HEK293 (cell line): ENCODE measurements around the gene RRP12.
A peak's percentile ranks its signal among the peaks of the same experiment; 100 is the strongest.

Experiments used
- CTCF ChIA-PET: fragments of 350-600 bp; formaldehyde crosslinking; extraction: SDS; loops from one replicate; lab custom pipeline; 2021; ENCODE audit warnings: antibody characterized with exemption; lab: Yijun Ruan, JAX
- POLR2A ChIA-PET: fragments of 300-600 bp; formaldehyde crosslinking; extraction: SDS; loops from one replicate; lab custom pipeline; 2020; ENCODE audit warnings: antibody characterized with exemption, inconsistent platforms; lab: Yijun Ruan, JAX
- H3K27ac ChIP-seq: fragments of 200-500 bp; sonication (Bioruptor generic); 2 replicates; pipeline ENCODE4 v1.5.1; 2014; ENCODE audit warnings: low read depth, low read length, control low read depth, inconsistent platforms; ENCODE audit errors: extremely low read depth
- H3K36me3 ChIP-seq, 2 experiments: fragments of 200-500 bp in 1 of 2; sonication (Bioruptor generic) in 1 of 2; 1 replicate in 1 of 2; 2 replicates in 1 of 2; pipeline ENCODE4 v1.5.1; 2014 to 2017; ENCODE audit warnings: inconsistent platforms in 2 of 2, low read length in 2 of 2; ENCODE audit not compliant: control insufficient read depth in 2 of 2, insufficient read depth in 1 of 2
- H3K4me1 ChIP-seq: fragments of 200-500 bp; sonication (Bioruptor generic); 2 replicates; pipeline ENCODE4 v1.5.1; 2014; ENCODE audit warnings: mild to moderate bottlenecking, low read length, inconsistent platforms; ENCODE audit not compliant: control insufficient read depth, insufficient read depth
- H3K4me3 ChIP-seq: 2 replicates; pipeline ENCODE4 v1.5.1; 2011; ENCODE audit warnings: low read depth, mild to moderate bottlenecking, control low read depth, low read length, moderate library complexity
- H3K9me3 ChIP-seq: fragments of 200-500 bp; sonication (Bioruptor generic); 2 replicates; pipeline ENCODE4 v1.5.1; 2014; ENCODE audit warnings: low read depth, low read length, inconsistent platforms; ENCODE audit not compliant: control insufficient read depth, insufficient read depth
- FEZF1 ChIP-seq: fragments of 450-650 bp; formaldehyde crosslinking; IDR thresholded peaks from 2 replicates; pipeline ENCODE4 v1.5.1; 2016; ENCODE audit warnings: missing biosample characterization, missing genetic modification characterization
- SCRT1 ChIP-seq: fragments of 450-650 bp; formaldehyde crosslinking; IDR thresholded peaks from 2 replicates; pipeline ENCODE4 v1.5.1; 2016; ENCODE audit warnings: missing biosample characterization, missing genetic modification characterization, borderline replicate concordance
- SCRT2 ChIP-seq: fragments of 450-650 bp; formaldehyde crosslinking; IDR thresholded peaks from 2 replicates; pipeline ENCODE4 v1.5.1; 2016; ENCODE audit warnings: missing biosample characterization, missing genetic modification characterization
- ZFHX2 ChIP-seq: fragments of 450-650 bp; formaldehyde crosslinking; conservative IDR thresholded peaks from 2 replicates; pipeline ENCODE4 v1.5.1; 2016; ENCODE audit warnings: missing biosample characterization, missing genetic modification characterization
- ZFP69B ChIP-seq: fragments of 450-650 bp; formaldehyde crosslinking; IDR thresholded peaks from 2 replicates; pipeline ENCODE4 v1.5.1; 2016; ENCODE audit warnings: missing biosample characterization, missing genetic modification characterization
- ZNF184 ChIP-seq: fragments of 450-650 bp; IDR thresholded peaks from 2 replicates; pipeline ENCODE4 v1.5.1; 2018; ENCODE audit warnings: missing biosample characterization, mild to moderate bottlenecking, missing genetic modification characterization
- ZNF211 ChIP-seq: fragments of 450-650 bp; formaldehyde crosslinking; IDR thresholded peaks from 2 replicates; pipeline ENCODE4 v1.5.1; 2016; ENCODE audit warnings: low read depth, missing biosample characterization, missing genetic modification characterization
- ZNF335 ChIP-seq: fragments of 450-650 bp; formaldehyde crosslinking; conservative IDR thresholded peaks from 2 replicates; pipeline ENCODE4 v1.5.1; 2016; ENCODE audit warnings: missing biosample characterization, missing genetic modification characterization
- ZNF394 ChIP-seq: fragments of 450-650 bp; formaldehyde crosslinking; IDR thresholded peaks from 2 replicates; pipeline ENCODE4 v1.5.1; 2016; ENCODE audit warnings: missing biosample characterization, missing genetic modification characterization, mild to moderate bottlenecking, moderate library complexity, borderline replicate concordance
- ZNF48 ChIP-seq: fragments of 450-650 bp; formaldehyde crosslinking; IDR thresholded peaks from 2 replicates; pipeline ENCODE4 v1.5.1; 2016; ENCODE audit warnings: missing biosample characterization, missing genetic modification characterization
- ZNF501 ChIP-seq: fragments of 450-650 bp; formaldehyde crosslinking; IDR thresholded peaks from 2 replicates; pipeline ENCODE4 v1.5.1; 2016; ENCODE audit warnings: missing biosample characterization, missing genetic modification characterization
- ZNF514 ChIP-seq: fragments of 450-650 bp; formaldehyde crosslinking; IDR thresholded peaks from 2 replicates; pipeline ENCODE4 v1.5.1; 2016; ENCODE audit warnings: missing biosample characterization, missing genetic modification characterization
- ZNF521 ChIP-seq: fragments of 450-650 bp; formaldehyde crosslinking; IDR thresholded peaks from 2 replicates; pipeline ENCODE4 v1.5.1; 2017; ENCODE audit warnings: missing biosample characterization, mild to moderate bottlenecking, missing genetic modification characterization
- ZNF558 ChIP-seq: fragments of 450-650 bp; formaldehyde crosslinking; IDR thresholded peaks from 2 replicates; pipeline ENCODE4 v1.5.1; 2016; ENCODE audit warnings: missing biosample characterization, missing genetic modification characterization
- ZNF776 ChIP-seq: fragments of 450-650 bp; formaldehyde crosslinking; IDR thresholded peaks from 2 replicates; pipeline ENCODE4 v1.5.0; 2017; ENCODE audit warnings: missing biosample characterization, missing genetic modification characterization, borderline replicate concordance
- TF ChIP-seq, protein P1 (sequence below): fragments of 450-650 bp; formaldehyde crosslinking; IDR thresholded peaks from 2 replicates; pipeline ENCODE4 v1.5.1; 2017; ENCODE audit warnings: missing biosample characterization, missing genetic modification characterization
- TF ChIP-seq, protein P2 (sequence below): fragments of 450-650 bp; formaldehyde crosslinking; IDR thresholded peaks from 2 replicates; pipeline ENCODE4 v1.5.1; 2016; ENCODE audit warnings: missing biosample characterization, missing genetic modification characterization
- TF ChIP-seq, protein P3 (sequence below): fragments of 450-650 bp; formaldehyde crosslinking; conservative IDR thresholded peaks from 2 replicates; pipeline ENCODE4 v1.5.1; 2016; ENCODE audit warnings: low read depth, missing biosample characterization, missing genetic modification characterization
- TF ChIP-seq, protein P4 (sequence below): fragments of 450-650 bp; formaldehyde crosslinking; IDR thresholded peaks from 2 replicates; pipeline ENCODE4 v1.5.1; 2016; ENCODE audit warnings: missing biosample characterization, missing genetic modification characterization

Gene RRP12

DNA sequence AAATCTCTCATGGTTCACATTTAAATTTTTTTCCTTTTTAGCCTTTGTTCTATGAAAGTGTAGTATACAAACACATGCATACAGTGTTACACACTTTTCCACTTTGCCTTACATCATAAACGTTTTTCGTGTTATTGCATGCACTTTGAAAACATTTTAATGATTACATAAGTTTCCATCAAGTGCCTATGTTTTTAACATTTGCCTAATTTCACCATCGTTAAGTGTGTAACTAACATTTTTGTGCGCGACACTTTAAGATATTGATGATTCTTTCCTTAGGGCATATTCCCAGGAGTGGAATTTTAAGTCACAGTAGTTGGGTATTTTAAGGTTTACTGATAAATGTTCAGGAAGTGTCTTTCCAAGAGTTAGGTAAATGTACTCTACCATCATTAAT is 65.1 kb downstream of the RRP12 start:
- CTCF ChIA-PET = no interaction called here
- peaks cover 0 to 4% of the 10 kb centered on the region in 2 experiments; a peak in 2 of 3 replicates for H3K36me3 ChIP-seq
- peaks cover 18% of the 10 kb centered on the region for H3K4me1 ChIP-seq
- H3K4me3 ChIP-seq = no peak overlapping the region
- H3K27ac ChIP-seq = no peak overlapping the region
- H3K9me3 ChIP-seq = no peaks in the 10 kb centered on the region
- TF ChIP-seq, protein P1, sequence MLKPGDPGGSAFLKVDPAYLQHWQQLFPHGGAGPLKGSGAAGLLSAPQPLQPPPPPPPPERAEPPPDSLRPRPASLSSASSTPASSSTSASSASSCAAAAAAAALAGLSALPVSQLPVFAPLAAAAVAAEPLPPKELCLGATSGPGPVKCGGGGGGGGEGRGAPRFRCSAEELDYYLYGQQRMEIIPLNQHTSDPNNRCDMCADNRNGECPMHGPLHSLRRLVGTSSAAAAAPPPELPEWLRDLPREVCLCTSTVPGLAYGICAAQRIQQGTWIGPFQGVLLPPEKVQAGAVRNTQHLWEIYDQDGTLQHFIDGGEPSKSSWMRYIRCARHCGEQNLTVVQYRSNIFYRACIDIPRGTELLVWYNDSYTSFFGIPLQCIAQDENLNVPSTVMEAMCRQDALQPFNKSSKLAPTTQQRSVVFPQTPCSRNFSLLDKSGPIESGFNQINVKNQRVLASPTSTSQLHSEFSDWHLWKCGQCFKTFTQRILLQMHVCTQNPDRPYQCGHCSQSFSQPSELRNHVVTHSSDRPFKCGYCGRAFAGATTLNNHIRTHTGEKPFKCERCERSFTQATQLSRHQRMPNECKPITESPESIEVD = peak; percentile 80
- no peak for TF ChIP-seq ZNF211 (tag by site-specific recombination)
- POLR2A ChIA-PET = no interaction called here

DNA sequence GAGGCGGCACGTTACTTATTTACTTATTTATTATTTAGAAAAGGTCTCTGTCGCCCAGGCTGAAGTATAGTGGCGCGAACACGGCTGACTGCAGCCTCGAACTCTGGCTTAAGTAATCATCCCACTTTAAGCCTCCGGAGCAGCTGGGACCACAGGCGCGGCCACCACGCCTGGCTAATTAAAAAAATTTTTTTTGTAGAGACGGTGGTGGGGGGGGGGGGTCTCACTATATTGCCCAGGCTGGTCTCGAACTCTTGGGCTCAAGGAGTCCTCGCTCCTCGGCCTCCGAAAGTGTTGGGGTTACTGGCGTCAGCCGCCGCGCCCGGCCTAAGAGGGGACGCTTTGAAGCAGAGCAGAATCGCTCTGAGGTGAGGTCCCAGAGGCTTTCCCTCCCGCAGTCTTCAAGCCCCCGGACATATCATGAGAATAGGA is 65.9 kb downstream of the RRP12 start:
- Histone ChIP-seq H3K36me3 (peaks cover 0 to 9% of the 10 kb centered on the region in 2 experiments; a peak in 2 of 3 replicates), H3K4me1 (peaks cover 18% of the 10 kb centered on the region), H3K27ac (peak overlapping the region; percentile 99; the same call in 1 of the 2 replicates), H3K4me3 (peak overlapping the region; percentile 9; the same call in 1 of the 2 replicates), H3K9me3 (no peaks in the 10 kb centered on the region)
- ChIA-PET CTCF (no interaction called here), POLR2A (no interaction called here)
- TF ChIP-seq ZNF394 (tag by site-specific recombination) = 0 out of 2 replicates have a peak, but pooled peaks have one; percentile 3
- no peak for TF ChIP-seq ZNF514 (tag by site-specific recombination)
- 0 out of 2 replicates have a peak, but pooled peaks have one; percentile 6 for TF ChIP-seq ZNF335 (tag by site-specific recombination)
- TF ChIP-seq SCRT1 (tag by site-specific recombination) = no peak

DNA sequence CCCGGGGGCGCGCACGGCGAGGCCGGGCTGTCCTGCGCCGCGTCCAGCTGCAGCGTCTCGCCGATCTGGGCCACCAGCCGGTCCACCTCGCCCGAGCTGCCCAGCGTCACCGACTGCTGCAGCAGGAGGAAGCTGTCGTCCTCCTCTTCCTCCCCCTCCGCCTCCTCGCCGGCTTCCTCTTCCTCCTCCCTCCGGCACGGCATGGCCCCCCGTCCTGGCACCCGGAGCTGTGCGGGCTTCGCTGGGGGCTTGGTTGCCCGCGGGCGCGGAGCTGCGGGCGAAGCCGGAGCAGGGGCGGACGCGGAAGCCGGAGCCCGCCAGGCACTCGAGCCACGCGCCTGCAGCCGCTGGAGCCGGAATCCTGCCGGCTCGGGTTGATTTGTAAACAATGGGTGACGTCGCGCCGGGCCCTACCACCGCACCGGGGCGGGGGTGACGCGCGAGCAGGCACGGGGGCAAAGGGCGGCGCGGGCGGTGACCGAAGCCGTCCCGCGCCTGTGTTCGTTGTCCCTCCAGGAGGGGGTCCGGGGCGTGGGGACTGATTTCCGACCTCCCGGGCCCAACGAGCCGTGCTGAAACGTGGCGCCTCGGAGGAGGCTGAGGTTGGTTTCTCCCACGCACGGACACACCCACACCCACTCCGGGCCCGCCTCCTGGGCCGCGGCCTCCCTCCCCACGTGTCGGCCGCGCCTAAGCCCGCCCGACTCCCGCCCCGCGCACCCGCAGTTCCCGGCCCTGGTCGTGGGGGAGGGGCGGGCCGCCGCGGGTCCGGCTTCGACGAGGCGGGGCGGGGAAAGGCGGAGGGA is 66.6 kb downstream of the RRP12 start, which contains the start of gene FRAT2:
Gene FRAT2, minus strand, starts transcription at position 360 of the 806 bp plus-strand sequence. Its CDS starts 157 bp downstream, at position 203.
- peaks cover 18% of the 10 kb centered on the region for H3K4me1 ChIP-seq
- peak within 1 kb of the TSS; percentile 66 for H3K4me3 ChIP-seq
- ChIA-PET POLR2A (interaction anchor here (1.1 to 5.3 kb wide), 5 partner anchors 9 to 66 kb away, joined by 3 to 27 read pairs (median 18); partner anchors contain the start of genes ARHGAP19, FRAT1 and RRP12), CTCF (interaction anchor here (0.6 to 4.0 kb wide), 4 partner anchors 11 to 77 kb away, joined by 3 to 40 read pairs (median 4); no protein-coding TSS in a partner anchor)
- H3K27ac ChIP-seq = peak within 1 kb of the TSS; percentile 99
- peaks cover 0 to 12% of the 10 kb centered on the region in 2 experiments; a peak in 2 of 3 replicates for H3K36me3 ChIP-seq
- no peaks in the 10 kb centered on the region for H3K9me3 ChIP-seq
- TF ChIP-seq, protein P2, sequence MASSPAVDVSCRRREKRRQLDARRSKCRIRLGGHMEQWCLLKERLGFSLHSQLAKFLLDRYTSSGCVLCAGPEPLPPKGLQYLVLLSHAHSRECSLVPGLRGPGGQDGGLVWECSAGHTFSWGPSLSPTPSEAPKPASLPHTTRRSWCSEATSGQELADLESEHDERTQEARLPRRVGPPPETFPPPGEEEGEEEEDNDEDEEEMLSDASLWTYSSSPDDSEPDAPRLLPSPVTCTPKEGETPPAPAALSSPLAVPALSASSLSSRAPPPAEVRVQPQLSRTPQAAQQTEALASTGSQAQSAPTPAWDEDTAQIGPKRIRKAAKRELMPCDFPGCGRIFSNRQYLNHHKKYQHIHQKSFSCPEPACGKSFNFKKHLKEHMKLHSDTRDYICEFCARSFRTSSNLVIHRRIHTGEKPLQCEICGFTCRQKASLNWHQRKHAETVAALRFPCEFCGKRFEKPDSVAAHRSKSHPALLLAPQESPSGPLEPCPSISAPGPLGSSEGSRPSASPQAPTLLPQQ = peak; percentile 93
- TF ChIP-seq ZNF521 (tag by site-specific recombination) (no peak), ZFP69B (tag by site-specific recombination) (peak; percentile 78; the same call in 1 of the 2 replicates), SCRT2 (tag by site-specific recombination) (no peak), ZNF776 (tag by site-specific recombination) (no peak), ZNF394 (tag by site-specific recombination) (peak; percentile 59), ZNF184 (no peak), ZNF558 (tag by site-specific recombination) (no peak), ZNF48 (tag by site-specific recombination) (no peak), ZNF501 (tag by site-specific recombination) (peak; percentile 96), ZFHX2 (tag by site-specific recombination) (peak; percentile 99), FEZF1 (0 out of 2 replicates have a peak, but pooled peaks have one; percentile 30)
- TF ChIP-seq, protein P3, sequence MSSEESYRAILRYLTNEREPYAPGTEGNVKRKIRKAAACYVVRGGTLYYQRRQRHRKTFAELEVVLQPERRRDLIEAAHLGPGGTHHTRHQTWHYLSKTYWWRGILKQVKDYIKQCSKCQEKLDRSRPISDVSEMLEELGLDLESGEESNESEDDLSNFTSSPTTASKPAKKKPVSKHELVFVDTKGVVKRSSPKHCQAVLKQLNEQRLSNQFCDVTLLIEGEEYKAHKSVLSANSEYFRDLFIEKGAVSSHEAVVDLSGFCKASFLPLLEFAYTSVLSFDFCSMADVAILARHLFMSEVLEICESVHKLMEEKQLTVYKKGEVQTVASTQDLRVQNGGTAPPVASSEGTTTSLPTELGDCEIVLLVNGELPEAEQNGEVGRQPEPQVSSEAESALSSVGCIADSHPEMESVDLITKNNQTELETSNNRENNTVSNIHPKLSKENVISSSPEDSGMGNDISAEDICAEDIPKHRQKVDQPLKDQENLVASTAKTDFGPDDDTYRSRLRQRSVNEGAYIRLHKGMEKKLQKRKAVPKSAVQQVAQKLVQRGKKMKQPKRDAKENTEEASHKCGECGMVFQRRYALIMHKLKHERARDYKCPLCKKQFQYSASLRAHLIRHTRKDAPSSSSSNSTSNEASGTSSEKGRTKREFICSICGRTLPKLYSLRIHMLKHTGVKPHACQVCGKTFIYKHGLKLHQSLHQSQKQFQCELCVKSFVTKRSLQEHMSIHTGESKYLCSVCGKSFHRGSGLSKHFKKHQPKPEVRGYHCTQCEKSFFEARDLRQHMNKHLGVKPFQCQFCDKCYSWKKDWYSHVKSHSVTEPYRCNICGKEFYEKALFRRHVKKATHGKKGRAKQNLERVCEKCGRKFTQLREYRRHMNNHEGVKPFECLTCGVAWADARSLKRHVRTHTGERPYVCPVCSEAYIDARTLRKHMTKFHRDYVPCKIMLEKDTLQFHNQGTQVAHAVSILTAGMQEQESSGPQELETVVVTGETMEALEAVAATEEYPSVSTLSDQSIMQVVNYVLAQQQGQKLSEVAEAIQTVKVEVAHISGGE (tag by site-specific recombination) = peak; percentile 40; the same call in 1 of the 2 replicates
- TF ChIP-seq, protein P4, sequence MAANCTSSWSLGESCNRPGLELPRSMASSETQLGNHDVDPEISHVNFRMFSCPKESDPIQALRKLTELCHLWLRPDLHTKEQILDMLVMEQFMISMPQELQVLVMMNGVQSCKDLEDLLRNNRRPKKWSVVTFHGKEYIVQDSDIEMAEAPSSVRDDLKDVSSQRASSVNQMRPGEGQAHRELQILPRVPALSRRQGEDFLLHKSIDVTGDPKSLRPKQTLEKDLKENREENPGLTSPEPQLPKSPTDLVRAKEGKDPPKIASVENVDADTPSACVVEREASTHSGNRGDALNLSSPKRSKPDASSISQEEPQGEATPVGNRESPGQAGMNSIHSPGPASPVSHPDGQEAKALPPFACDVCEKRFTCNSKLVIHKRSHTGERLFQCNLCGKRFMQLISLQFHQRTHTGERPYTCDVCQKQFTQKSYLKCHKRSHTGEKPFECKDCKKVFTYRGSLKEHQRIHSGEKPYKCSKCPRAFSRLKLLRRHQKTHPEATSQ (tag by site-specific recombination) = peak; percentile 19; the same call in 1 of the 2 replicates
